H1 (cell line): ENCODE measurements around the gene CXCL17. TPM values are rescaled to one million over a fixed set of nuclear protein-coding genes. Genes with fewer than 3 reads are reported as not detected.

Source experiments
- CTCF ChIA-PET: fragments of 300-600 bp; sonication (Branson Sonifier 250); formaldehyde crosslinking; loops from one replicate; lab custom pipeline; 2021; ENCODE audit not compliant: partially characterized antibody; lab: Charles Lee
- POLR2A ChIA-PET: fragments of 300-600 bp; sonication (Branson Sonifier 250); formaldehyde crosslinking; loops from one replicate; lab custom pipeline; 2021; ENCODE audit warnings: inconsistent platforms; ENCODE audit not compliant: partially characterized antibody; lab: Charles Lee
- DNase-seq, 2 experiments: peaks; one replicate each; pipeline versions ENCODE4 v3.0.0 to v3.0.0-alpha.2; 2010 to 2022; ENCODE audit warnings: low spot score in 2 of 2, low read depth in 1 of 2, mixed read lengths in 1 of 2
- FAIRE-seq: peaks from 2 replicates; lab custom pipeline; 2011; peaks lifted over from hg19 to GRCh38; lab: Jason Lieb, UNC
- H2AFZ ChIP-seq: 2 replicates; pipeline ENCODE4 v1.8.1; 2012; ENCODE audit warnings: low read length, inconsistent platforms
- H2AK5ac ChIP-seq: 2 replicates; pipeline ENCODE4 v1.6.1; 2013; ENCODE audit warnings: low read depth, low read length
- H2BK120ac ChIP-seq: replicated peaks from 2 replicates; pipeline ENCODE3; 2013; ENCODE audit warnings: low read depth, low read length, inconsistent platforms
- H2BK12ac ChIP-seq: 2 replicates; pipeline ENCODE4 v1.6.1; 2013; ENCODE audit warnings: low read depth, low read length
- H2BK15ac ChIP-seq: 2 replicates; pipeline ENCODE4 v1.6.1; 2013; ENCODE audit warnings: low read length
- H2BK20ac ChIP-seq: 2 replicates; pipeline ENCODE4 v1.6.1; 2013; ENCODE audit warnings: low read length
- H2BK5ac ChIP-seq: 2 replicates; pipeline ENCODE4 v1.6.1; 2013; ENCODE audit warnings: low read depth, low read length
- H3K14ac ChIP-seq: 2 replicates; pipeline ENCODE4 v1.6.1; 2013; ENCODE audit warnings: inconsistent platforms; ENCODE audit not compliant: insufficient read length
- H3K18ac ChIP-seq: 2 replicates; pipeline ENCODE4 v1.6.1; 2013; ENCODE audit warnings: low read length; ENCODE audit errors: extremely low read depth
- H3K23ac ChIP-seq: 2 replicates; pipeline ENCODE4 v1.6.1; 2013; ENCODE audit warnings: inconsistent platforms; ENCODE audit not compliant: insufficient read length
- H3K23me2 ChIP-seq: 2 replicates; pipeline ENCODE4 v1.6.1; 2013; ENCODE audit warnings: low read depth, low read length
- H3K27ac ChIP-seq: 2 replicates; pipeline ENCODE4 v1.6.1; 2011; ENCODE audit warnings: low read depth, low read length, inconsistent platforms
- H3K27me3 ChIP-seq, 4 experiments: replicated peaks in 1 of 4; 1 replicate in 1 of 4; 2 replicates in 3 of 4; pipeline versions ENCODE4 v1.6.1 to v1.8.1; 2011 to 2013; ENCODE audit warnings: low read length in 3 of 4, mild to moderate bottlenecking in 3 of 4, inconsistent platforms in 2 of 4, mixed read lengths in 2 of 4, moderate library complexity in 1 of 4; ENCODE audit not compliant: control insufficient read depth in 3 of 4, insufficient read depth in 3 of 4; ENCODE audit errors: extremely low read depth in 1 of 4
- H3K36me3 ChIP-seq, 4 experiments: 2 replicates each; pipeline versions ENCODE4 v1.6.1 to v1.8.1; 2011 to 2013; ENCODE audit warnings: mild to moderate bottlenecking in 4 of 4, low read length in 3 of 4, moderate library complexity in 2 of 4, control low read depth in 1 of 4, inconsistent platforms in 1 of 4; ENCODE audit not compliant: insufficient read depth in 4 of 4, control insufficient read depth in 2 of 4
- H3K4ac ChIP-seq: replicated peaks from 2 replicates; pipeline ENCODE3; 2013; ENCODE audit warnings: low read length, low read depth, mixed read lengths, inconsistent platforms; ENCODE audit not compliant: insufficient read length
- H3K4me1 ChIP-seq, 4 experiments: replicated peaks in 1 of 4; 1 replicate in 1 of 4; 2 replicates in 3 of 4; pipeline versions ENCODE4 v1.6.1 to v1.8.1; 2011 to 2013; ENCODE audit warnings: low read length in 3 of 4, inconsistent platforms in 2 of 4, mixed read lengths in 1 of 4; ENCODE audit not compliant: insufficient read depth in 4 of 4, control insufficient read depth in 3 of 4
- H3K4me2 ChIP-seq, 2 experiments: 2 replicates each; pipeline versions ENCODE4 v1.6.1 to v1.8.1; 2011 to 2013; ENCODE audit warnings: low read depth in 2 of 2, low read length in 2 of 2, control low read depth in 1 of 2, inconsistent platforms in 1 of 2, mild to moderate bottlenecking in 1 of 2; ENCODE audit not compliant: insufficient read depth in 1 of 2
- H3K4me3 ChIP-seq, 4 experiments: fragments of 200-600, 300-600 bp in 1 of 4; sonication (generic), shearing (Covaris generic), sonication (Bioruptor Twin) in 1 of 4; 2 replicates each; pipeline versions ENCODE4 v1.5.1 to v1.8.1; 2011 to 2016; ENCODE audit warnings: low read length in 4 of 4, low read depth in 3 of 4, control low read depth in 2 of 4, inconsistent platforms in 2 of 4, mild to moderate bottlenecking in 2 of 4, mixed read lengths in 1 of 4, moderate library complexity in 1 of 4; ENCODE audit not compliant: insufficient read depth in 2 of 4; ENCODE audit errors: extremely low read depth in 1 of 4
- H3K56ac ChIP-seq: replicated peaks from 2 replicates; pipeline ENCODE3; 2013; ENCODE audit warnings: low read depth, mild to moderate bottlenecking, mixed read lengths, low read length, inconsistent platforms; ENCODE audit not compliant: insufficient read length
- H3K79me1 ChIP-seq: 2 replicates; pipeline ENCODE4 v1.6.1; 2013; ENCODE audit warnings: low read depth, low read length, control low read depth
- H3K79me2 ChIP-seq, 2 experiments: 2 replicates each; pipeline versions ENCODE4 v1.6.1 to v1.8.1; 2012 to 2013; ENCODE audit warnings: low read length in 2 of 2, mild to moderate bottlenecking in 2 of 2, inconsistent platforms in 1 of 2; ENCODE audit not compliant: insufficient read depth in 2 of 2, control insufficient read depth in 1 of 2
- H3K9ac ChIP-seq, 4 experiments: replicated peaks in 1 of 4; 1 replicate in 1 of 4; 2 replicates in 3 of 4; pipeline versions ENCODE4 v1.6.1 to v1.8.1; 2011 to 2013; ENCODE audit warnings: low read depth in 3 of 4, low read length in 3 of 4, control low read depth in 2 of 4, mild to moderate bottlenecking in 2 of 4, moderate library complexity in 2 of 4, inconsistent platforms in 1 of 4; ENCODE audit errors: extremely low read depth in 1 of 4
- H3K9me3 ChIP-seq, 2 experiments: 2 replicates each; pipeline versions ENCODE4 v1.6.1 to v1.8.1; 2012 to 2013; ENCODE audit warnings: mild to moderate bottlenecking in 2 of 2, moderate library complexity in 2 of 2, control low read depth in 1 of 2, inconsistent platforms in 1 of 2, low read depth in 1 of 2, low read length in 1 of 2, mixed read lengths in 1 of 2; ENCODE audit not compliant: insufficient read depth in 2 of 2
- H4K20me1 ChIP-seq, 2 experiments: replicated peaks in 1 of 2; 2 replicates each; pipeline versions ENCODE3 to v1.8.1; 2011 to 2013; ENCODE audit warnings: inconsistent platforms in 2 of 2, low read length in 2 of 2, mild to moderate bottlenecking in 1 of 2; ENCODE audit not compliant: insufficient read depth in 2 of 2, control insufficient read depth in 1 of 2
- H4K5ac ChIP-seq: 2 replicates; pipeline ENCODE4 v1.6.1; 2013; ENCODE audit warnings: low read length, low read depth, mixed read lengths, inconsistent platforms; ENCODE audit not compliant: insufficient read length
- H4K8ac ChIP-seq: 2 replicates; pipeline ENCODE4 v1.8.0; 2013; ENCODE audit warnings: mild to moderate bottlenecking, moderate library complexity, low read length, inconsistent platforms; ENCODE audit not compliant: insufficient read depth; ENCODE audit errors: extremely low read depth
- H4K91ac ChIP-seq: replicated peaks from 2 replicates; pipeline ENCODE3; 2013; ENCODE audit warnings: low read length, mixed read lengths, inconsistent platforms; ENCODE audit not compliant: insufficient read length
- BACH1 ChIP-seq: IDR thresholded peaks from 2 replicates; pipeline ENCODE4 v1.6.1; 2012; ENCODE audit warnings: low read length, improper control_type of control experiment
- CEBPB ChIP-seq: IDR thresholded peaks from 2 replicates; pipeline ENCODE4 v1.6.1; 2012; ENCODE audit warnings: low read depth, low read length
- JUND ChIP-seq: IDR thresholded peaks from 2 replicates; pipeline ENCODE4 v1.6.1; 2011; ENCODE audit warnings: mild to moderate bottlenecking, improper control_type of control experiment, low read length
- NRF1 ChIP-seq: IDR thresholded peaks from 2 replicates; pipeline ENCODE4 v1.6.1; 2011; ENCODE audit warnings: mild to moderate bottlenecking, low read depth, low read length, improper control_type of control experiment
- PHF8 ChIP-seq: fragments of 200-600 bp; sonication (generic); conservative IDR thresholded peaks from 2 replicates; pipeline ENCODE4 v1.7.1; 2012; ENCODE audit warnings: low read depth, mild to moderate bottlenecking, inconsistent platforms, low read length, moderate library complexity
- POLR2A ChIP-seq, 2 experiments: IDR thresholded peaks; 1 replicate in 1 of 2; 2 replicates in 1 of 2; pipeline ENCODE4 v1.6.1; 2011; ENCODE audit warnings: low read depth in 2 of 2, low read length in 2 of 2, mild to moderate bottlenecking in 2 of 2; ENCODE audit errors: control extremely low read depth in 1 of 2
- POLR2AphosphoS5 ChIP-seq: IDR thresholded peaks from 2 replicates; pipeline ENCODE4 v1.6.1; 2011; ENCODE audit warnings: low read depth, low read length
- RAD21 ChIP-seq, 2 experiments: IDR thresholded peaks in 1 of 2; conservative IDR thresholded peaks in 1 of 2; 2 replicates each; pipeline ENCODE4 v1.6.1; 2011; ENCODE audit warnings: low read depth in 2 of 2, low read length in 2 of 2, improper control_type of control experiment in 1 of 2, inconsistent platforms in 1 of 2, mild to moderate bottlenecking in 1 of 2, moderate library complexity in 1 of 2
- RBBP5 ChIP-seq: IDR thresholded peaks from 2 replicates; pipeline ENCODE4 v1.7.1; 2012; ENCODE audit warnings: low read depth, mild to moderate bottlenecking, inconsistent platforms, low read length, moderate library complexity, borderline replicate concordance
- SAP30 ChIP-seq: fragments of 300-600 bp; sonication (generic); IDR thresholded peaks from 2 replicates; pipeline ENCODE4 v1.7.1; 2012; ENCODE audit warnings: low read length, moderate library complexity, mild to moderate bottlenecking, inconsistent platforms; ENCODE audit not compliant: insufficient read depth, insufficient replicate concordance
- SP1 ChIP-seq: IDR thresholded peaks from 2 replicates; pipeline ENCODE4 v1.6.1; 2011; ENCODE audit warnings: low read depth, low read length
- whole genome bisulfite sequencing, 2 experiments: shearing (Covaris generic) in 1 of 2; methylation state at CpG; one replicate each; pipeline versions ENCODE4 v1.1.6 to v1.1.7; 2013 to 2015; ENCODE audit warnings: low lambda C conversion rate in 2 of 2, mixed read lengths in 2 of 2, inconsistent platforms in 1 of 2, low coverage in 1 of 2, missing lambda C conversion rate in 1 of 2; ENCODE audit not compliant: insufficient replicate concordance in 2 of 2, insufficient coverage in 1 of 2, insufficient read length in 1 of 2; ENCODE audit errors: extremely low coverage in 1 of 2, missing lambda C conversion rate in 1 of 2; 5-methylcytosine and 5-hydroxymethylcytosine counted together
- polyA plus RNA-seq, 7 experiments: library from polyadenylated mRNA; depleted of rRNA in 3 of 7; stranded (reverse) in 5 of 7; unstranded in 2 of 7; fragments of >200 nt in 5 of 7; fragments of 200-250 nt in 2 of 7; gene quantifications; 1 replicate in 5 of 7; 2 replicates in 1 of 7; 4 replicates in 1 of 7; pipeline versions ENCODE4 v1.2.1 to v1.2.3, GENCODE V29; 2011 to 2013; ENCODE audit warnings: missing spikeins in 2 of 7, mixed read lengths in 2 of 7
- total RNA-seq: library from RNA; stranded (reverse); fragmentation: NEBNext Ultra II Directional; extraction: Animal tissue kit (Norgen Biotek cat#: 25700); gene quantifications from 2 replicates; pipeline ENCODE4 v1.2.1, GENCODE V29; 2021

Gene CXCL17
- total and polyA plus RNA-seq, 2 of the 8 experiments (the other 6 are each of a cell fraction or from before 2014, with no cell fraction given): not detected

DNA sequence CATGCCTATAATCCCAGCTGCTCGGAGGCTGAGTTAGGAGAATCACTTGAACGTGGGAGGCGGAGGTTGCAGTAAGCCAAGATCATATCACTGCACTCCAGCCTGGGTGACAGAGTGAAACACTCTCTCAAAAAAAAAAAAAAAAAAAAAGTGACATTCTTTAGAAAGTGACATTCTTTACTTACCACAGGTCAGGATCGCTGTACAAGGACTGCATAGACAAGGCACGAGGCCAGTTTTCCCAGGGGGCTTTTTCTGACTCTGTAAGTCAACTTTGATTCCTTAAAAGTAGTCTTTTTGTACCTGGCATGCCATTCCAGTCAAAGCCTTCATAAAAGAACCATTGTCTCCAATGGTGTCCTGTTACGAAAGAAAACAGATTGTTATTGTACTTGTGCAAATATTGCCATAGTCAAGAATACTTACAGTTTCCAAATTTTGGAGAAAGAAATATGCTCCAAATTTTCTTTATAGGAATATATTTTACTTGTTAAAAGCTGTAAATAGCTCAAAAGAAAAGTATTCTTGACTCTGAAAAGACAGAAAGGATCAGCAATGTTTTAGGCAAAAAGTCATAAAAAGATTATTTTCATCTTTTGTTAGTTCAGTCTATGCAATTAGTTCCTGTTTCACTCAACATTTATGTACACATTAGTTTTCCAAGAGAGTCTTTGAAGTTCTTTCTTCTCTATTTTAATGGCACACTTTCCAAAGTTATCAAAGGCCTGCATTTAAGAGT is 46.2 kb upstream of the CXCL17 start:
- Histone ChIP-seq H3K4me3 (no peak overlapping the region), H3K9me3 (no peaks in the 10 kb centered on the region), H2AFZ (no peak overlapping the region), H3K23me2 (no peaks in the 10 kb centered on the region), H4K20me1 (no peaks in the 10 kb centered on the region), H3K79me1 (no peaks in the 10 kb centered on the region), H3K27ac (no peak overlapping the region), H3K4ac (no peak overlapping the region), H4K5ac (no peak overlapping the region), H3K9ac (no peak overlapping the region), H2BK120ac (no peak overlapping the region), H3K56ac (no peak overlapping the region), H2BK12ac (peak overlapping the region; percentile 75; the same call in 1 of the 2 replicates), H2BK5ac (no peak overlapping the region), H2BK15ac (no peak overlapping the region), H3K4me1 (peaks cover 0 to 4% (median 1%) of the 10 kb centered on the region in 4 experiments; a peak in 3 of 7 replicates), H3K14ac (no peak overlapping the region), H3K4me2 (no peak overlapping the region; a peak in 1 of 4 replicates), H4K91ac (no peak overlapping the region), H3K27me3 (no peaks in the 10 kb centered on the region), H3K23ac (no peak overlapping the region), H2AK5ac (no peak overlapping the region), H3K79me2 (no peaks in the 10 kb centered on the region), H2BK20ac (no peak overlapping the region), H3K36me3 (no peaks in the 10 kb centered on the region), H4K8ac (no peak overlapping the region), H3K18ac (no peak overlapping the region)
- WGBS, 2 experiments: 93% methylated on average over 6 of the region's 6 CpGs; no CpG with 5 or more reads in 1 of the 2 experiments
- FAIRE-seq: peak; percentile 13
- no peak for TF ChIP-seq PHF8
- TF ChIP-seq POLR2A (IDR thresholded peaks at IDR 0.05; ENCODE audit: control extremely low read depth in 1 of 2, low read depth in 2 of 2, low read length in 2 of 2): no peak
- TF ChIP-seq SP1: no peak
- no peak for TF ChIP-seq SAP30
- no peak for TF ChIP-seq JUND
- no peak for TF ChIP-seq CEBPB
- TF ChIP-seq BACH1: no peak
- no peak for TF ChIP-seq NRF1
- no peak for TF ChIP-seq RBBP5
- TF ChIP-seq POLR2AphosphoS5: no peak
- TF ChIP-seq RAD21 (IDR thresholded peaks at IDR 0.05 in 1 of 2, conservative IDR thresholded peaks at IDR 0.05 in 1 of 2; ENCODE audit: low read depth in 2 of 2, low read length in 2 of 2): no peak
- CTCF ChIA-PET: interaction anchor here (1.1 to 5.3 kb wide), 5 partner anchors 9 to 75 kb away, joined by 3 to 23 read pairs (median 4); partner anchors contain the start of gene CEACAM1
- DNase-seq: no peak
- POLR2A ChIA-PET: no interaction called here
